ENCODE data around the gene SWI5. TPM values are rescaled to one million over a fixed set of nuclear protein-coding genes. Genes with fewer than 3 reads are reported as not detected.

Gene SWI5
- total and polyA plus RNA-seq, 2 experiments from 2014 or later, result 26.6 to 42.5 TPM

DNA sequence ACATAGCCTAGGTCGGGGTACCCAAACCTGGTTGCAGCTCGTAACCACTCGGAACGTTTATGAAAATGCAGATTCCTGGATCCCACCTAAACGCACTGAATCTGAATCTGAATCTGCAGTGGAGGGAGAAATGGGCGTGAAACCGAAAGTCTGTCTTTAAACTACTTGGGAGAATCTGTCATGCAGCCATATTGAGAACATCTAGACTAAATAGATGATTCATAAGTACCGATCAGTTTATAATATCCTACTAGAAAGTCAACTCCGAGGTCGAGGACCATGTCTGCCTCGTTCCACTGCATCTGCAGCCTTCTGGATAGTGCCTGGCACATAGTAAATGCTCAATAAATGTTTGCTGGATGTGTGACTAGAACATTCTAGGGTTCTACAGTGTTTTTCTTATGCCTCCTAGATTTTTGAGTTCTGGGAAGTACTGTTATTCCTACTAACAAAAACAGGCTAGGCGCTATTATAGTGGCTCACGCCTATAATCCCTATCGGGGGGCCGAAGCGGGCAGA, 47.2 kb downstream of the SWI5 start:
- ATAC-seq, result no peak
- peak overlapping the region; percentile 99 for H3K4me3 ChIP-seq
- H3K27me3 ChIP-seq (ENCODE audit: insufficient read depth), result no peaks in the 10 kb centered on the region
- H3K27ac ChIP-seq (ENCODE audit: low read depth), result peak overlapping the region; percentile 92; the same call in 1 of the 2 replicates
- Mint-ChIP-seq H3K4me1 (no peaks in the 10 kb centered on the region; the same call in 2 of the 3 replicates), H3K27ac (no peak overlapping the region; the same call in 1 of the 2 replicates), H3K27me3 (ENCODE audit: insufficient read depth, low read depth, poor library complexity) (peaks cover 19% of the 10 kb centered on the region), H3K36me3 (ENCODE audit: low read depth) (peaks cover 21% of the 10 kb centered on the region), H3K9me3 (no peaks in the 10 kb centered on the region), H3K4me3 (peak overlapping the region; percentile 94)
- peaks cover 5% of the 10 kb centered on the region; the same call in 1 of the 2 replicates for H3F3A ChIP-seq (replicated peaks; ENCODE audit: low read depth)
- peak overlapping the region; percentile 66 for H2AFZ ChIP-seq
- peaks cover 6% of the 10 kb centered on the region; the same call in 1 of the 2 replicates for H3K36me3 ChIP-seq (ENCODE audit: insufficient read depth)
- H3K4me2 ChIP-seq, result peak overlapping the region; percentile 84
- TF ChIP-seq CREB1 (CRISPR knock-in tag; IDR thresholded peaks at IDR 0.05; ENCODE audit: low read depth), result no peak
- H3K4me1 ChIP-seq (ENCODE audit: insufficient read depth), result peaks cover 7% of the 10 kb centered on the region
- no peak for DNase-seq (ENCODE audit: low spot score)
- no peaks in the 10 kb centered on the region for H3K9me2 ChIP-seq (ENCODE audit: insufficient read depth)
- peaks cover 18% of the 10 kb centered on the region for H3K79me2 ChIP-seq (replicated peaks; ENCODE audit: insufficient read depth)
- H4K20me1 ChIP-seq (replicated peaks; ENCODE audit: insufficient read depth), result no peaks in the 10 kb centered on the region; the same call in none of the 2 replicates

- peaks cover 18% of the 10 kb centered on the region for H3K79me2 ChIP-seq (replicated peaks; ENCODE audit: insufficient read depth)
- peak overlapping the region; percentile 99 for H3K4me3 ChIP-seq
- no peak for ATAC-seq
- peaks cover 19% of the 10 kb centered on the region for H3K27me3 Mint-ChIP-seq (ENCODE audit: insufficient read depth, low read depth, poor library complexity)
- peak overlapping the region; percentile 94 for H3K4me3 Mint-ChIP-seq
- peaks cover 7% of the 10 kb centered on the region for H3K4me1 ChIP-seq (ENCODE audit: insufficient read depth)
- H3K4me2 ChIP-seq, result peak overlapping the region; percentile 84
- H3F3A ChIP-seq (replicated peaks; ENCODE audit: low read depth), result peaks cover 5% of the 10 kb centered on the region; the same call in 1 of the 2 replicates
- H3K36me3 Mint-ChIP-seq (ENCODE audit: low read depth), result peaks cover 20% of the 10 kb centered on the region
- no peak for DNase-seq (ENCODE audit: low spot score)
- no peaks in the 10 kb centered on the region; the same call in none of the 2 replicates for H4K20me1 ChIP-seq (replicated peaks; ENCODE audit: insufficient read depth)
- no peaks in the 10 kb centered on the region for H3K27me3 ChIP-seq (ENCODE audit: insufficient read depth)
- no peaks in the 10 kb centered on the region for H3K9me2 ChIP-seq (ENCODE audit: insufficient read depth)
- no peak overlapping the region for H3K27ac Mint-ChIP-seq
- peaks cover 6% of the 10 kb centered on the region; the same call in 1 of the 2 replicates for H3K36me3 ChIP-seq (ENCODE audit: insufficient read depth)
- H3K9me3 Mint-ChIP-seq, result no peaks in the 10 kb centered on the region
- H2AFZ ChIP-seq, result no peak overlapping the region
- H3K4me1 Mint-ChIP-seq, result no peaks in the 10 kb centered on the region; the same call in 2 of the 3 replicates
- H3K27ac ChIP-seq (ENCODE audit: low read depth), result no peak overlapping the region
- TF ChIP-seq REST (IDR thresholded peaks at IDR 0.05; ENCODE audit: unreplicated experiment) (no peak), NANOG (IDR thresholded peaks at IDR 0.05; ENCODE audit: borderline replicate concordance) (no peak), ZNF331 (CRISPR knock-in tag; IDR thresholded peaks at IDR 0.05; ENCODE audit: low read depth) (no peak), ZNF114 (CRISPR knock-in tag; IDR thresholded peaks at IDR 0.05) (no peak), POLR2AphosphoS5 (IDR thresholded peaks at IDR 0.05; ENCODE audit: low read depth) (no peak), EZH2phosphoT487 (IDR thresholded peaks at IDR 0.05; ENCODE audit: unreplicated experiment) (no peak), CREB1 (CRISPR knock-in tag; IDR thresholded peaks at IDR 0.05; ENCODE audit: low read depth) (no peak), EZH2 (IDR thresholded peaks at IDR 0.05; ENCODE audit: low read depth, unreplicated experiment) (no peak)
- TF ChIP-seq, protein P1, sequence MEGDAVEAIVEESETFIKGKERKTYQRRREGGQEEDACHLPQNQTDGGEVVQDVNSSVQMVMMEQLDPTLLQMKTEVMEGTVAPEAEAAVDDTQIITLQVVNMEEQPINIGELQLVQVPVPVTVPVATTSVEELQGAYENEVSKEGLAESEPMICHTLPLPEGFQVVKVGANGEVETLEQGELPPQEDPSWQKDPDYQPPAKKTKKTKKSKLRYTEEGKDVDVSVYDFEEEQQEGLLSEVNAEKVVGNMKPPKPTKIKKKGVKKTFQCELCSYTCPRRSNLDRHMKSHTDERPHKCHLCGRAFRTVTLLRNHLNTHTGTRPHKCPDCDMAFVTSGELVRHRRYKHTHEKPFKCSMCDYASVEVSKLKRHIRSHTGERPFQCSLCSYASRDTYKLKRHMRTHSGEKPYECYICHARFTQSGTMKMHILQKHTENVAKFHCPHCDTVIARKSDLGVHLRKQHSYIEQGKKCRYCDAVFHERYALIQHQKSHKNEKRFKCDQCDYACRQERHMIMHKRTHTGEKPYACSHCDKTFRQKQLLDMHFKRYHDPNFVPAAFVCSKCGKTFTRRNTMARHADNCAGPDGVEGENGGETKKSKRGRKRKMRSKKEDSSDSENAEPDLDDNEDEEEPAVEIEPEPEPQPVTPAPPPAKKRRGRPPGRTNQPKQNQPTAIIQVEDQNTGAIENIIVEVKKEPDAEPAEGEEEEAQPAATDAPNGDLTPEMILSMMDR (conservative IDR thresholded peaks at IDR 0.05; ENCODE audit: low read depth in 2 of 2), result no peak
- TF ChIP-seq, protein P2, sequence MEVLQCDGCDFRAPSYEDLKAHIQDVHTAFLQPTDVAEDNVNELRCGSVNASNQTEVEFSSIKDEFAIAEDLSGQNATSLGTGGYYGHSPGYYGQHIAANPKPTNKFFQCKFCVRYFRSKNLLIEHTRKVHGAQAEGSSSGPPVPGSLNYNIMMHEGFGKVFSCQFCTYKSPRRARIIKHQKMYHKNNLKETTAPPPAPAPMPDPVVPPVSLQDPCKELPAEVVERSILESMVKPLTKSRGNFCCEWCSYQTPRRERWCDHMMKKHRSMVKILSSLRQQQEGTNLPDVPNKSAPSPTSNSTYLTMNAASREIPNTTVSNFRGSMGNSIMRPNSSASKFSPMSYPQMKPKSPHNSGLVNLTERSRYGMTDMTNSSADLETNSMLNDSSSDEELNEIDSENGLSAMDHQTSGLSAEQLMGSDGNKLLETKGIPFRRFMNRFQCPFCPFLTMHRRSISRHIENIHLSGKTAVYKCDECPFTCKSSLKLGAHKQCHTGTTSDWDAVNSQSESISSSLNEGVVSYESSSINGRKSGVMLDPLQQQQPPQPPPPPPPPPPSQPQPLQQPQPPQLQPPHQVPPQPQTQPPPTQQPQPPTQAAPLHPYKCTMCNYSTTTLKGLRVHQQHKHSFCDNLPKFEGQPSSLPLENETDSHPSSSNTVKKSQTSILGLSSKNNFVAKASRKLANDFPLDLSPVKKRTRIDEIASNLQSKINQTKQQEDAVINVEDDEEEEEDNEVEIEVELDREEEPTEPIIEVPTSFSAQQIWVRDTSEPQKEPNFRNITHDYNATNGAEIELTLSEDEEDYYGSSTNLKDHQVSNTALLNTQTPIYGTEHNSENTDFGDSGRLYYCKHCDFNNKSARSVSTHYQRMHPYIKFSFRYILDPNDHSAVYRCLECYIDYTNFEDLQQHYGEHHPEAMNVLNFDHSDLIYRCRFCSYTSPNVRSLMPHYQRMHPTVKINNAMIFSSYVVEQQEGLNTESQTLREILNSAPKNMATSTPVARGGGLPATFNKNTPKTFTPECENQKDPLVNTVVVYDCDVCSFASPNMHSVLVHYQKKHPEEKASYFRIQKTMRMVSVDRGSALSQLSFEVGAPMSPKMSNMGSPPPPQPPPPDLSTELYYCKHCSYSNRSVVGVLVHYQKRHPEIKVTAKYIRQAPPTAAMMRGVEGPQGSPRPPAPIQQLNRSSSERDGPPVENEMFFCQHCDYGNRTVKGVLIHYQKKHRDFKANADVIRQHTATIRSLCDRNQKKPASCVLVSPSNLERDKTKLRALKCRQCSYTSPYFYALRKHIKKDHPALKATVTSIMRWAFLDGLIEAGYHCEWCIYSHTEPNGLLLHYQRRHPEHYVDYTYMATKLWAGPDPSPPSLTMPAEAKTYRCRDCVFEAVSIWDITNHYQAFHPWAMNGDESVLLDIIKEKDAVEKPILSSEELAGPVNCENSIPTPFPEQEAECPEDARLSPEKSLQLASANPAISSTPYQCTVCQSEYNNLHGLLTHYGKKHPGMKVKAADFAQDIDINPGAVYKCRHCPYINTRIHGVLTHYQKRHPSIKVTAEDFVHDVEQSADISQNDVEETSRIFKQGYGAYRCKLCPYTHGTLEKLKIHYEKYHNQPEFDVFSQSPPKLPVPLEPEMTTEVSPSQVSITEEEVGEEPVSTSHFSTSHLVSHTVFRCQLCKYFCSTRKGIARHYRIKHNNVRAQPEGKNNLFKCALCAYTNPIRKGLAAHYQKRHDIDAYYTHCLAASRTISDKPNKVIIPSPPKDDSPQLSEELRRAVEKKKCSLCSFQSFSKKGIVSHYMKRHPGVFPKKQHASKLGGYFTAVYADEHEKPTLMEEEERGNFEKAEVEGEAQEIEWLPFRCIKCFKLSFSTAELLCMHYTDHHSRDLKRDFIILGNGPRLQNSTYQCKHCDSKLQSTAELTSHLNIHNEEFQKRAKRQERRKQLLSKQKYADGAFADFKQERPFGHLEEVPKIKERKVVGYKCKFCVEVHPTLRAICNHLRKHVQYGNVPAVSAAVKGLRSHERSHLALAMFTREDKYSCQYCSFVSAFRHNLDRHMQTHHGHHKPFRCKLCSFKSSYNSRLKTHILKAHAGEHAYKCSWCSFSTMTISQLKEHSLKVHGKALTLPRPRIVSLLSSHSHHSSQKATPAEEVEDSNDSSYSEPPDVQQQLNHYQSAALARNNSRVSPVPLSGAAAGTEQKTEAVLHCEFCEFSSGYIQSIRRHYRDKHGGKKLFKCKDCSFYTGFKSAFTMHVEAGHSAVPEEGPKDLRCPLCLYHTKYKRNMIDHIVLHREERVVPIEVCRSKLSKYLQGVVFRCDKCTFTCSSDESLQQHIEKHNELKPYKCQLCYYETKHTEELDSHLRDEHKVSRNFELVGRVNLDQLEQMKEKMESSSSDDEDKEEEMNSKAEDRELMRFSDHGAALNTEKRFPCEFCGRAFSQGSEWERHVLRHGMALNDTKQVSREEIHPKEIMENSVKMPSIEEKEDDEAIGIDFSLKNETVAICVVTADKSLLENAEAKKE (CRISPR knock-in tag; IDR thresholded peaks at IDR 0.05), result no peak
These were observed 47.7 kb downstream of the SWI5 start for GRCh38 chr9:128323791-128324190.
